Measurements from ENCODE around the gene MYOZ2.

Gene MYOZ2

GRCh38 chr4:119191505-119191904 is 55.9 kb downstream of the MYOZ2 start:
- Histone ChIP-seq H3K9me3 (ENCODE audit: low read length) (no peaks in the 10 kb centered on the region), H3K9ac (ENCODE audit: low read length) (no peak overlapping the region), H3K27ac (ENCODE audit: low read depth, low read length, poor library complexity, severe bottlenecking) (no peak overlapping the region), H3K79me2 (ENCODE audit: insufficient read depth, low read length) (no peaks in the 10 kb centered on the region), H3K9me2 (ENCODE audit: low read depth, low read length) (no peaks in the 10 kb centered on the region), H3K36me3 (ENCODE audit: insufficient read depth, low read length) (no peaks in the 10 kb centered on the region), H2AFZ (ENCODE audit: low read length) (no peak overlapping the region), H4K20me1 (ENCODE audit: insufficient read depth, low read length) (no peaks in the 10 kb centered on the region), H3K27me3 (ENCODE audit: insufficient read depth, low read length) (no peaks in the 10 kb centered on the region), H3K4me2 (ENCODE audit: low read length) (no peak overlapping the region), H3K4me3 (ENCODE audit: low read depth, low read length, poor library complexity, severe bottlenecking) (no peak overlapping the region), H3F3A (ENCODE audit: insufficient read depth, low read length) (no peaks in the 10 kb centered on the region; the same call in 1 of the 2 replicates), H3K4me1 (ENCODE audit: insufficient read depth, low read length, severe bottlenecking) (no peaks in the 10 kb centered on the region)
- TF ChIP-seq EZH2 (IDR thresholded peaks at IDR 0.05; ENCODE audit: borderline replicate concordance, low read length), result no peak
- TF ChIP-seq, protein P1, sequence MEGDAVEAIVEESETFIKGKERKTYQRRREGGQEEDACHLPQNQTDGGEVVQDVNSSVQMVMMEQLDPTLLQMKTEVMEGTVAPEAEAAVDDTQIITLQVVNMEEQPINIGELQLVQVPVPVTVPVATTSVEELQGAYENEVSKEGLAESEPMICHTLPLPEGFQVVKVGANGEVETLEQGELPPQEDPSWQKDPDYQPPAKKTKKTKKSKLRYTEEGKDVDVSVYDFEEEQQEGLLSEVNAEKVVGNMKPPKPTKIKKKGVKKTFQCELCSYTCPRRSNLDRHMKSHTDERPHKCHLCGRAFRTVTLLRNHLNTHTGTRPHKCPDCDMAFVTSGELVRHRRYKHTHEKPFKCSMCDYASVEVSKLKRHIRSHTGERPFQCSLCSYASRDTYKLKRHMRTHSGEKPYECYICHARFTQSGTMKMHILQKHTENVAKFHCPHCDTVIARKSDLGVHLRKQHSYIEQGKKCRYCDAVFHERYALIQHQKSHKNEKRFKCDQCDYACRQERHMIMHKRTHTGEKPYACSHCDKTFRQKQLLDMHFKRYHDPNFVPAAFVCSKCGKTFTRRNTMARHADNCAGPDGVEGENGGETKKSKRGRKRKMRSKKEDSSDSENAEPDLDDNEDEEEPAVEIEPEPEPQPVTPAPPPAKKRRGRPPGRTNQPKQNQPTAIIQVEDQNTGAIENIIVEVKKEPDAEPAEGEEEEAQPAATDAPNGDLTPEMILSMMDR (IDR thresholded peaks at IDR 0.05; ENCODE audit: low read length), result no peak

- no peak overlapping the region for H3K27ac ChIP-seq (ENCODE audit: low read depth, low read length, poor library complexity, severe bottlenecking)
- H4K20me1 ChIP-seq (ENCODE audit: insufficient read depth, low read length), result no peaks in the 10 kb centered on the region
- no peak overlapping the region for H3K9ac ChIP-seq (ENCODE audit: low read length)
- no peaks in the 10 kb centered on the region for H3K9me3 ChIP-seq (ENCODE audit: low read length)
- no peaks in the 10 kb centered on the region for H3K36me3 ChIP-seq (ENCODE audit: insufficient read depth, low read length)
- no peak overlapping the region for H3K4me2 ChIP-seq (ENCODE audit: low read length)
- TF ChIP-seq EZH2 (IDR thresholded peaks at IDR 0.05; ENCODE audit: borderline replicate concordance, low read length), result no peak
- TF ChIP-seq, protein P1 (IDR thresholded peaks at IDR 0.05; ENCODE audit: low read length), result no peak
- H3K27me3 ChIP-seq (ENCODE audit: insufficient read depth, low read length), result no peaks in the 10 kb centered on the region
- H2AFZ ChIP-seq (ENCODE audit: low read length), result no peak overlapping the region
- no peaks in the 10 kb centered on the region for H3K4me1 ChIP-seq (ENCODE audit: insufficient read depth, low read length, severe bottlenecking)
- no peaks in the 10 kb centered on the region; the same call in 1 of the 2 replicates for H3F3A ChIP-seq (ENCODE audit: insufficient read depth, low read length)
- no peaks in the 10 kb centered on the region for H3K9me2 ChIP-seq (ENCODE audit: low read depth, low read length)
- H3K79me2 ChIP-seq (ENCODE audit: insufficient read depth, low read length), result no peaks in the 10 kb centered on the region
- H3K4me3 ChIP-seq (ENCODE audit: low read depth, low read length, poor library complexity, severe bottlenecking), result no peak overlapping the region
Measured at GRCh38 chr4:119197772-119198212, 62.2 kb downstream of the MYOZ2 start.

DNA sequence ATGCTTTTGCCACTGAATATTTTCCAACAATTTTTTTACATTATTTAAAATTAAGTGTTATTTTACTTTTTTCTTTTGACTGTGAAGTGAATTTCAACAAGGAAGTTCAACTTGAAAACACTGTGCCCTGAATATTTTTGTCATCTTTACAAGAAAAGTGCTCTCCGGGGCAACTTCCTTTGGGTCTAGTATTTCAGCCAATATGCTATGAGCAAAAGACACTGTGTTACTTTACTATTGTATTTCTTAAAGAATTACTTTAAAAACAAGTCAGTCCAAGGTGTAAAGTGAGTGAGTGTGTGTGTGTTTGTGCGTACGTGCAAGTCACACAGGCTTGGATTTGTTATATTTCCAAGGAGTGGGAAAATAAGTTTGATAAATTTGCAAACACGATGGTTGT is 69.3 kb downstream of the MYOZ2 start:
- no peak overlapping the region for H3K4me3 ChIP-seq (ENCODE audit: low read depth, low read length, poor library complexity, severe bottlenecking)
- peaks cover 11% of the 10 kb centered on the region for H3K4me1 ChIP-seq (ENCODE audit: insufficient read depth, low read length, severe bottlenecking)
- H4K20me1 ChIP-seq (ENCODE audit: insufficient read depth, low read length), result no peaks in the 10 kb centered on the region
- no peaks in the 10 kb centered on the region for H3K9me2 ChIP-seq (ENCODE audit: low read depth, low read length)
- no peaks in the 10 kb centered on the region for H3F3A ChIP-seq (ENCODE audit: insufficient read depth, low read length)
- no peak overlapping the region; the same call in 1 of the 2 replicates for H2AFZ ChIP-seq (ENCODE audit: low read length)
- no peaks in the 10 kb centered on the region for H3K9me3 ChIP-seq (ENCODE audit: low read length)
- H3K27ac ChIP-seq (ENCODE audit: low read depth, low read length, poor library complexity, severe bottlenecking), result no peak overlapping the region
- no peaks in the 10 kb centered on the region for H3K79me2 ChIP-seq (ENCODE audit: insufficient read depth, low read length)
- TF ChIP-seq EZH2 (IDR thresholded peaks at IDR 0.05; ENCODE audit: borderline replicate concordance, low read length), result no peak
- TF ChIP-seq, protein P1 (IDR thresholded peaks at IDR 0.05; ENCODE audit: low read length), result no peak
- no peaks in the 10 kb centered on the region for H3K27me3 ChIP-seq (ENCODE audit: insufficient read depth, low read length)
- no peaks in the 10 kb centered on the region for H3K36me3 ChIP-seq (ENCODE audit: insufficient read depth, low read length)
- H3K9ac ChIP-seq (ENCODE audit: low read length), result no peak overlapping the region
- no peak overlapping the region for H3K4me2 ChIP-seq (ENCODE audit: low read length)

Measured in OCI-LY1 (cell line).